Prostate gland (tissue), 2 donors: Measurements from ENCODE around the gene RTKN.

Experiments
- CTCF ChIP-seq, 4 experiments: fragments of 200-600 bp in 2 of 4; fragments of 450-650 bp in 2 of 4; sonication (generic) in 2 of 4; IDR thresholded peaks; 1 replicate in 3 of 4; 2 replicates in 1 of 4; pipeline ENCODE4 v1.5.1; 2016 to 2019; ENCODE audit warnings: antibody characterized with exemption in 4 of 4, mild to moderate bottlenecking in 2 of 4, moderate library complexity in 2 of 4
- POLR2A ChIP-seq: fragments of 450-650 bp; IDR thresholded peaks from one replicate; pipeline ENCODE4 v1.6.1; 2016; ENCODE audit warnings: antibody characterized with exemption, mild to moderate bottlenecking
- POLR2AphosphoS5 ChIP-seq: sonication (generic); formaldehyde crosslinking; IDR thresholded peaks from one replicate; pipeline ENCODE4 v1.6.1; 2017; ENCODE audit warnings: antibody characterized with exemption

- TF ChIP-seq CTCF (IDR thresholded peaks at IDR 0.05) (no peak), POLR2A (no peak), POLR2AphosphoS5 (no peak)
Measured at GRCh38 chr2:74439373-74439772, 2.4 kb downstream of the RTKN start.
